Neutrophil (primary cell): ENCODE results near the gene ST7.

Source experiments
- H3K27ac ChIP-seq: fragments of 200-600 bp; sonication (generic); 2 replicates; pipeline ENCODE4 v1.5.1; 2016; ENCODE audit warnings: mild to moderate bottlenecking, moderate library complexity
- H3K27me3 ChIP-seq: fragments of 200-600 bp; sonication (generic); 2 replicates; pipeline ENCODE4 v1.6.0; 2016; ENCODE audit warnings: mild to moderate bottlenecking
- H3K36me3 ChIP-seq: fragments of 200-600 bp; sonication (generic); 2 replicates; pipeline ENCODE4 v1.5.1; 2017
- H3K4me1 ChIP-seq, 2 experiments: fragments of 200-600 bp in 1 of 2; sonication (generic) in 1 of 2; 1 replicate in 1 of 2; 2 replicates in 1 of 2; pipeline versions ENCODE4 v1.5.1 to v1.6.1; 2013 to 2016; ENCODE audit warnings: low read depth in 1 of 2, low read length in 1 of 2, mild to moderate bottlenecking in 1 of 2, moderate library complexity in 1 of 2; ENCODE audit not compliant: control insufficient read depth in 1 of 2, insufficient read depth in 1 of 2
- H3K4me3 ChIP-seq, 2 experiments: fragments of 200-600 bp in 1 of 2; sonication (generic) in 1 of 2; 1 replicate in 1 of 2; 2 replicates in 1 of 2; pipeline ENCODE4 v1.5.1; 2013 to 2016; ENCODE audit warnings: low read depth in 1 of 2, low read length in 1 of 2, mild to moderate bottlenecking in 1 of 2, moderate library complexity in 1 of 2
- H3K9me3 ChIP-seq: fragments of 200-600 bp; sonication (generic); 2 replicates; pipeline ENCODE4 v1.5.1; 2016
- TF ChIP-seq, protein P1 (sequence below): fragments of 200-600 bp; sonication (generic); IDR thresholded peaks from 2 replicates; pipeline ENCODE4 v1.5.1; 2016; ENCODE audit warnings: antibody characterized with exemption

Gene ST7

DNA sequence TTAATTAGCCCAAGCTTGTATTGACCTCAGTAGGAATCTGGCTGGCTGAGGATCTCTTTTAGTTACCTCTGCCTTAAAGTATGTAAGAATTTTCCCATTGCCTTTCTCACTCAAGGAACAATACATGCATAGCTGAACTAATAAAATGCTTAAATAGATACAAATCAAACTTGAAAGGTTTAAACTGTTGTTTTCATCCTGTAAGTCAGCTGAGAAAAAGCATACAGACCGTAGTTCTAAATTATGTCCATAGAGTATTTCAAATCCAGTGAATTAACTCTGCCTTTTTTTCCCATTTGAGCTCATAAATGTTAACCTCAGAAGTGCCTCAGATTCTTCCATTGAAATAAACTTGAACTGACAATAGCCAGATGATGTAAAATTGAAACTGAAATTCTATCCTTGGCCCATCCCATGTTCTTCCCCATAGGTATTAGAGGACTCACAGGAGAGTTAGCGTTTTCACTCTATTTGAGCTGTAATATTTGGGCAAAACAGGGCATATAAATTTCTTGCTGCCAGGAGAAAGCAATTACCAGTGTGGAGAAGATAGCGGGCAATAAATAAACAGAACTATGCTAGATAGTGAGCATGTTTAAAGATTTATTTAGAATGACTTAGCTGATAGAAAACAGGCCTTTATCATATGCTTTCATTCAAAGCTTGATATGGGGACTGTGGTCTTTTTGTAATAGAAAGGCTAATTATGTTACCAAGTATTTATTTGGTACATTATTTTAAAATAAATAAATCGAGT lies 205.8 kb downstream of the ST7 start:
- Histone ChIP-seq H3K4me3 (no peak overlapping the region), H3K9me3 (no peaks in the 10 kb centered on the region), H3K4me1 (no peaks in the 10 kb centered on the region), H3K27me3 (no peaks in the 10 kb centered on the region), H3K27ac (no peak overlapping the region), H3K36me3 (no peaks in the 10 kb centered on the region)
- TF ChIP-seq, protein P1, sequence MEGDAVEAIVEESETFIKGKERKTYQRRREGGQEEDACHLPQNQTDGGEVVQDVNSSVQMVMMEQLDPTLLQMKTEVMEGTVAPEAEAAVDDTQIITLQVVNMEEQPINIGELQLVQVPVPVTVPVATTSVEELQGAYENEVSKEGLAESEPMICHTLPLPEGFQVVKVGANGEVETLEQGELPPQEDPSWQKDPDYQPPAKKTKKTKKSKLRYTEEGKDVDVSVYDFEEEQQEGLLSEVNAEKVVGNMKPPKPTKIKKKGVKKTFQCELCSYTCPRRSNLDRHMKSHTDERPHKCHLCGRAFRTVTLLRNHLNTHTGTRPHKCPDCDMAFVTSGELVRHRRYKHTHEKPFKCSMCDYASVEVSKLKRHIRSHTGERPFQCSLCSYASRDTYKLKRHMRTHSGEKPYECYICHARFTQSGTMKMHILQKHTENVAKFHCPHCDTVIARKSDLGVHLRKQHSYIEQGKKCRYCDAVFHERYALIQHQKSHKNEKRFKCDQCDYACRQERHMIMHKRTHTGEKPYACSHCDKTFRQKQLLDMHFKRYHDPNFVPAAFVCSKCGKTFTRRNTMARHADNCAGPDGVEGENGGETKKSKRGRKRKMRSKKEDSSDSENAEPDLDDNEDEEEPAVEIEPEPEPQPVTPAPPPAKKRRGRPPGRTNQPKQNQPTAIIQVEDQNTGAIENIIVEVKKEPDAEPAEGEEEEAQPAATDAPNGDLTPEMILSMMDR: no peak

DNA sequence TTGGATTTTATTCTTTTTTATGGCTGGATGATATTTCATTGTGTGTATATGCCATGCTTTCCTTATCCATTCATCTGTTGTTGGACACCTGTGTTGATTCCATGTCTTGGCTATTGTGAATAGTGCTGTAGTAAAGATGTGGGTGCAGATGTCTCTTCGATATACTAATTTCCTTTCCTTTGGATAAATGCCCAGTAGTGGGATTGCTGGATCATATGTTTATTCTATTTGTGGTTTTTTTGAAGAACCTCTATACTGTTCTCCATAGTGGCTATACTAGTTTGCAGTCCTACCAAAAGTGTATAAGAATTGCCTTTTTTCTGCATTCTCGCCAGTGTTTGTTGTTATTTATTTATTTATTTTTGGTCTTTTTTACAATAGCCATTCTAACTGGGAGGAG lies 209.8 kb downstream of the ST7 start:
- Histone ChIP-seq H3K4me3 (no peak overlapping the region), H3K36me3 (no peaks in the 10 kb centered on the region), H3K4me1 (no peaks in the 10 kb centered on the region)

DNA sequence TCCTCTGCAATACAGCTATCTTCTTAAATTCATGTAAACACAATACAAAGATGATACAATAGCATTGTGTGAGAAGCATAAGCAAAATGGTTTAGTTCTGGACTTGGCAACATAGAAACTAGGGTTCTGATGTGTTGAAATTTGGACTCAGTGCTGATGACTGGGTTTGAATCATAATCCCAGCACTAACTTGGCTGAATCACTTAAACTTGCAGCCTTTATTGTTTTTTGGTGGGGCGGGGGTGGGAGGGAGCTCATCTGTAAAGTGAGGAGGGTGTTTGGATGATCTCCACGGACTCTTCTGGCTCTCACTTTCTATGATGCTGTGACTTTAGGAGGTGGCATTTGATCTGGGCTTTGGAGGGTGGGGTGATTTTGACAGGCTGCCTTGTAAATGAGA lies 211.3 kb downstream of the ST7 start:
- no peaks in the 10 kb centered on the region for H3K27me3 ChIP-seq
- TF ChIP-seq, protein P1: no peak
- no peak overlapping the region for H3K27ac ChIP-seq
- H3K4me3 ChIP-seq: no peak overlapping the region
- H3K9me3 ChIP-seq: no peaks in the 10 kb centered on the region
- no peaks in the 10 kb centered on the region for H3K36me3 ChIP-seq
- H3K4me1 ChIP-seq: no peaks in the 10 kb centered on the region

More for the DNA sequence above, 209.8 kb downstream of the ST7 start:
- Histone ChIP-seq H3K27me3 (no peaks in the 10 kb centered on the region), H3K9me3 (no peaks in the 10 kb centered on the region), H3K27ac (no peak overlapping the region)
- TF ChIP-seq, protein P1: no peak

DNA sequence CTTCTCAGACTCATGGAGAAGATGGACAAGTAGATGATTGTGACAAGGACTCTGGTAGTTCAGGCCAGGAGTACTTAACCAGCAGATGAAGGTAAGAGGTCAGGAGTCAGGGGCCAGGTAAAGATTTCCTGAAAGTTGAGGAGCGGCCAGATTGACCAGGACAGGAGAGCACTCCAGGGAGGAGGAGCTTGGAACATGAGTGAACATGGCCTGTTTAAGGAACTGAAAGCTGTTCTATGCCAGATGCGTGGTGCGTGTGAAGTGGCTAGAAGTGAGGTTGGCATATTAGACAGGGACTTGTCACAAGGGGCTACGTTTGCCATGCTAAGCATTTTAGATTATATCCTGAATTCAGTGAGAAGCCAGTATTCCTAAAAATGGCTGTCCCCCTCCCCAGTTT lies 212.4 kb downstream of the ST7 start:
- TF ChIP-seq, protein P1: no peak
- Histone ChIP-seq H3K36me3 (no peaks in the 10 kb centered on the region), H3K9me3 (no peaks in the 10 kb centered on the region), H3K27ac (no peak overlapping the region), H3K4me1 (no peaks in the 10 kb centered on the region), H3K4me3 (no peak overlapping the region), H3K27me3 (no peaks in the 10 kb centered on the region)

DNA sequence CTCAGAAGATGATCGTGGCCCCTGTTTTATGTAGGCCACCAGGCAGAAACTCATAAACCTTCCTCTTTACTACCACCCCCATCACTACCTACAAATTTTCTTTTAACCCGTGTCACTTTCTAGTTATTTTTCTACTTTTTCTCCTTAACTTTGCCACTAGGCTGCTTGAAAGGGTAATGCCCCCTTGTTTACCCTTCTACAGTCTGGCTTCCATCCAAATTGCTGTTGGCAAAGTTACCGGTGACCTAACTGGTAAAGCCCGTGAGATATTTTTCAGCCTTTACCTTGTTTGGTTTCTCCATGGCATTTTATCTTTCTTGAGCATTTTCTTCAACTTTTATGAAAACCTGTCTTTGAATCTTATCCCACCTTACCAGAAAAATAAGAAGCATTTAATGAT lies 216.6 kb downstream of the ST7 start:
- no peaks in the 10 kb centered on the region for H3K4me1 ChIP-seq
- H3K27me3 ChIP-seq: no peaks in the 10 kb centered on the region
- TF ChIP-seq, protein P1: no peak
- no peak overlapping the region for H3K4me3 ChIP-seq
- no peaks in the 10 kb centered on the region for H3K9me3 ChIP-seq
- no peak overlapping the region for H3K27ac ChIP-seq
- no peaks in the 10 kb centered on the region for H3K36me3 ChIP-seq
